DND-41 (cell line): ENCODE data around the gene PRC1.

Experiments
- EZH2 ChIP-seq: IDR thresholded peaks from 3 replicates; pipeline ENCODE4 v1.6.1; 2012; ENCODE audit warnings: borderline replicate concordance, low read depth, mild to moderate bottlenecking, moderate library complexity, low read length, inconsistent platforms; ENCODE audit not compliant: severe bottlenecking
- TF ChIP-seq, protein P1 (sequence below): IDR thresholded peaks from 2 replicates; pipeline ENCODE4 v1.5.1; 2012; ENCODE audit warnings: borderline replicate concordance, low read length, moderate library complexity, mild to moderate bottlenecking; ENCODE audit not compliant: poor library complexity, severe bottlenecking; ENCODE audit errors: extremely low read depth

DNA sequence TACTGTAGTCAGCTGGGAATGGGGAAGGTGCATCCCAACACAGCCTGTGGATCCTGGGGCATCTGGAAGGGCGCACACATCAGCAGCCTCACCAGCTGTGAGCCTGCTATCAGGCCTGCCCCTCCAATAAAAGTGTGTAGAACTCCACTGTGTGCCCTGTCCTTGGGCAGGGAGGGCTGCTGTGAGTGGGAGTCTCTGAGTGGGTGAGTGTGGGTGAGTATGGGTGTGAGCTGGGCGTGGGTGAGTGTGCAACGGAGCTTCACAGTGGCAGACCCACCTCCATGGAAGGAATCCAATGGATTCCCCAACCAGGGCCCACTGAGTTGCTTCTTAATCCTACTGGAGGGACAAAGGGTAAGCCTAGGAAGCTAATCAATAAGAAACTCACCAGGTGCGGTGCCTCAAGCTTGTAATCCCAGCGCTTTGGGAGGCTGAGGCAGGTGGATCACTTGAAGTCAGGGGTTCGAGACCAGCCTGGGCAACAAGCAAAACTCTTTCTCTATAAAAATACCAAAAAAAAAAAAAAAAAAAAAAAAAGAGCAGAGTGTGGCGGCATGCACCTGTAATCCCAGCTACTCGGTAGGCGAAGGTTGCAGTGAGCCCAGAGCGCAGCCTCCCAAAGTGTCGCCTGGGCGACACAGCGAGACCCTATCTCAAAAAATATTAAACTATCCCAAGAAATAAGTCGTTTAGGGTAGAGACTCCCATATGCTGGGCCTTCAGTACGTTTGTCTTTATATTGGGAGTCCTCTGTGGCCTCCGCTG lies 40.2 kb downstream of the PRC1 start:
- TF ChIP-seq, protein P1, sequence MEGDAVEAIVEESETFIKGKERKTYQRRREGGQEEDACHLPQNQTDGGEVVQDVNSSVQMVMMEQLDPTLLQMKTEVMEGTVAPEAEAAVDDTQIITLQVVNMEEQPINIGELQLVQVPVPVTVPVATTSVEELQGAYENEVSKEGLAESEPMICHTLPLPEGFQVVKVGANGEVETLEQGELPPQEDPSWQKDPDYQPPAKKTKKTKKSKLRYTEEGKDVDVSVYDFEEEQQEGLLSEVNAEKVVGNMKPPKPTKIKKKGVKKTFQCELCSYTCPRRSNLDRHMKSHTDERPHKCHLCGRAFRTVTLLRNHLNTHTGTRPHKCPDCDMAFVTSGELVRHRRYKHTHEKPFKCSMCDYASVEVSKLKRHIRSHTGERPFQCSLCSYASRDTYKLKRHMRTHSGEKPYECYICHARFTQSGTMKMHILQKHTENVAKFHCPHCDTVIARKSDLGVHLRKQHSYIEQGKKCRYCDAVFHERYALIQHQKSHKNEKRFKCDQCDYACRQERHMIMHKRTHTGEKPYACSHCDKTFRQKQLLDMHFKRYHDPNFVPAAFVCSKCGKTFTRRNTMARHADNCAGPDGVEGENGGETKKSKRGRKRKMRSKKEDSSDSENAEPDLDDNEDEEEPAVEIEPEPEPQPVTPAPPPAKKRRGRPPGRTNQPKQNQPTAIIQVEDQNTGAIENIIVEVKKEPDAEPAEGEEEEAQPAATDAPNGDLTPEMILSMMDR: no peak
- TF ChIP-seq EZH2: no peak
